Measurements from ENCODE around the gene SERPINB12. TPM values are rescaled to one million over a fixed set of nuclear protein-coding genes. Genes with fewer than 3 reads are reported as not detected.

The SERPINB12 gene
- total and polyA plus RNA-seq, 2 of the 4 experiments (the other 2 are of a cell fraction) = not detected

DNA sequence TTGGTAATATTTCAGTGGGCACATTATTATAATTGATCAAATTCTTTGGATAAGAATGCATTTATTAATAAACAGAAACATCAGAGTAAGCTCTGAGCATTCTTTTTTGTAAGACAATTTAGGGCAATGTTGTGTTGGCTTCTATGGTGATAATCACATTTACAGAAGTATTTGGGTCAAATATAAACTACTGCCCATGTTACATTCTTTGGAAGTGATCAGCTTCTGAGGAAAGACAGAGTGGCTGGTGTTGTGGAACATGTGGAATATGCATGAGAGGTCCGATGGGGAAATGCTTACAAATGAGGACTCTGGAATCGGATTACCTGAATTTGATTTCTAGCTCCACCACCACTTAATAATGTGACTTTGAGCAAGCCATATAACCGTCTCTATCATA is 64.4 kb downstream of the SERPINB12 start:
- Histone ChIP-seq H3K56ac (ENCODE audit: extremely low read depth, insufficient read depth, low read length) (no peak overlapping the region), H3K18ac (ENCODE audit: low read depth, low read length) (no peak overlapping the region), H2AFZ (replicated peaks; ENCODE audit: low read length, poor library complexity) (no peak overlapping the region), H3K4me3 (ENCODE audit: insufficient read depth, low read depth, low read length) (no peak overlapping the region), H3K4me2 (ENCODE audit: low read depth, low read length) (no peak overlapping the region), H4K8ac (ENCODE audit: low read depth in 2 of 2, low read length in 2 of 2) (no peak overlapping the region), H3K9me1 (ENCODE audit: insufficient read depth, low read length) (no peaks in the 10 kb centered on the region), H3K27ac (ENCODE audit: insufficient read depth, low read length) (no peak overlapping the region), H3K9me3 (ENCODE audit: control insufficient read depth, insufficient read depth, low read length) (no peaks in the 10 kb centered on the region), H3K79me1 (ENCODE audit: low read depth in 1 of 2, low read length in 2 of 2) (no peaks in the 10 kb centered on the region), H3K9ac (ENCODE audit: low read depth, low read length) (no peak overlapping the region), H2AK9ac (replicated peaks; ENCODE audit: low read depth, low read length, poor library complexity) (no peak overlapping the region), H2BK20ac (ENCODE audit: low read depth, low read length) (no peak overlapping the region), H2AK5ac (ENCODE audit: low read depth, low read length) (no peak overlapping the region), H4K20me1 (ENCODE audit: insufficient read depth, low read length) (no peaks in the 10 kb centered on the region), H2BK5ac (ENCODE audit: low read depth, low read length, poor library complexity, severe bottlenecking) (no peak overlapping the region), H3K36me3 (ENCODE audit: control insufficient read depth, insufficient read depth, low read length) (no peaks in the 10 kb centered on the region), H3K14ac (replicated peaks; ENCODE audit: low read depth, low read length) (no peak overlapping the region), H3K23ac (ENCODE audit: low read depth, low read length) (no peak overlapping the region), H4K5ac (ENCODE audit: low read depth, low read length) (no peak overlapping the region), H3K4ac (ENCODE audit: low read depth, low read length) (no peak overlapping the region), H3K27me3 (ENCODE audit: control insufficient read depth, insufficient read depth, low read length) (peaks cover 1% of the 10 kb centered on the region; the same call in 1 of the 2 replicates), H2BK15ac (ENCODE audit: low read depth, low read length) (no peak overlapping the region), H3K4me1 (ENCODE audit: control insufficient read depth, insufficient read depth, low read length) (no peaks in the 10 kb centered on the region; the same call in 1 of the 2 replicates), H4K91ac (ENCODE audit: insufficient read depth, low read depth, low read length) (no peak overlapping the region), H2BK120ac (ENCODE audit: low read depth, low read length) (no peak overlapping the region)
- CTCF ChIA-PET = no interaction called here
- POLR2A ChIA-PET (ENCODE audit: unreplicated experiment) = no interaction called here
- WGBS, 2 experiments (ENCODE audit: extremely low coverage in 2 of 2, insufficient read length in 1 of 2) = no CpG with 5 or more reads among the region's 3 CpGs
- in situ Hi-C loops (cut with MboI; ENCODE audit: low sequenced_read_pairs) (no loop called here), dilution Hi-C loops (cut with HindIII; ENCODE audit: low sequenced_read_pairs, unreplicated experiment) (no loop called here), intact Hi-C loops (cut with micrococcal nuclease) (no loop called here)
- no peak for TF ChIP-seq CHD1 (IDR thresholded peaks at IDR 0.05; ENCODE audit: low read depth, low read length)
- TF ChIP-seq NFE2L2 (IDR thresholded peaks at IDR 0.05; ENCODE audit: low read depth, low read length) = no peak
- no peak for TF ChIP-seq RFX5 (IDR thresholded peaks at IDR 0.05; ENCODE audit: low read depth, low read length)
- TF ChIP-seq SMC3 (IDR thresholded peaks at IDR 0.05; ENCODE audit: low read depth, low read length) = no peak
- TF ChIP-seq MAZ (IDR thresholded peaks at IDR 0.05; ENCODE audit: borderline replicate concordance, low read depth, low read length) = no peak
- no peak for TF ChIP-seq FOS (IDR thresholded peaks at IDR 0.05; ENCODE audit: low read depth, low read length)
- TF ChIP-seq POLR2A (IDR thresholded peaks at IDR 0.05; ENCODE audit: low read depth, low read length) = no peak
- TF ChIP-seq USF2 (IDR thresholded peaks at IDR 0.05; ENCODE audit: low read depth, low read length) = no peak
- no peak for TF ChIP-seq CTCF (conservative IDR thresholded peaks at IDR 0.05; ENCODE audit: low read depth, low read length)
- TF ChIP-seq MXI1 (IDR thresholded peaks at IDR 0.05; ENCODE audit: borderline replicate concordance, low read depth, low read length) = no peak
- TF ChIP-seq RAD21 (IDR thresholded peaks at IDR 0.05; ENCODE audit: low read length) = no peak
- BruUV-seq (replicated peaks) = no TSS peak
- no peak for ATAC-seq (ENCODE audit: low read depth)
- no peak for DNase-seq

Measured in IMR-90 (cell line).